A549 (cell line): Measurements from ENCODE around the gene PIKFYVE. TPM values are rescaled to one million over a fixed set of nuclear protein-coding genes. Genes with fewer than 3 reads are reported as not detected.
A peak's percentile ranks its signal among the peaks of the same experiment; 100 is the strongest.

Experiments
- ATAC-seq, 2 experiments: fragments of 200-7000 bp in 1 of 2; fragments of >200 bp in 1 of 2; cut with Nextera tagmentation in 1 of 2; cut with Tn5 transposase in 1 of 2; 3 replicates each; pipeline versions ENCODE4 v1.8.0 to v1.9.1; 2018 to 2020; ENCODE audit warnings: mild to moderate bottlenecking in 1 of 2, moderate library complexity in 1 of 2
- CTCF ChIA-PET: fragments of 300-600 bp; sonication (Branson Sonifier 250); formaldehyde crosslinking; extraction: SDS; loops from one replicate; lab custom pipeline; 2021; ENCODE audit warnings: antibody characterized with exemption, inconsistent platforms; lab: Yijun Ruan, JAX
- POLR2A ChIA-PET: fragments of 350-600 bp; formaldehyde crosslinking; extraction: SDS; loops from one replicate; lab custom pipeline; 2021; ENCODE audit warnings: antibody characterized with exemption, inconsistent platforms; lab: Yijun Ruan, JAX
- DNase-seq, 2 experiments: peaks; one replicate each; pipeline versions ENCODE4 v3.0.0 to v3.0.0-alpha.2; 2011 to 2016; ENCODE audit warnings: low read depth in 1 of 2, low spot score in 1 of 2
- FAIRE-seq: peaks from 2 replicates; lab custom pipeline; 2011; peaks lifted over from hg19 to GRCh38; lab: Jason Lieb, UNC
- H3K27ac ChIP-seq, 2 experiments: fragments of >200 bp; sonication (Bioruptor Twin); formaldehyde crosslinking; 3 replicates each; pipeline ENCODE4 v1.5.1; 2016 to 2017
- H3K4me1 ChIP-seq: fragments of >200 bp; sonication (Bioruptor Twin); formaldehyde crosslinking; 3 replicates; pipeline ENCODE4 v1.6.1; 2016
- H3K4me2 ChIP-seq: fragments of >200 bp; sonication (Bioruptor Twin); formaldehyde crosslinking; 3 replicates; pipeline ENCODE4 v1.6.1; 2016
- H3K4me3 ChIP-seq: fragments of >200 bp; sonication (Bioruptor Twin); formaldehyde crosslinking; 3 replicates; pipeline ENCODE4 v1.5.1; 2016
- H3K9me3 ChIP-seq: fragments of >200 bp; sonication (Bioruptor Twin); formaldehyde crosslinking; 3 replicates; pipeline ENCODE4 v1.6.1; 2016
- BHLHE40 ChIP-seq: IDR thresholded peaks from 2 replicates; pipeline ENCODE4 v1.6.1; 2012; ENCODE audit warnings: low read depth, low read length, inconsistent platforms
- CBX2 ChIP-seq: fragments of 200-600 bp; sonication (generic); IDR thresholded peaks from 2 replicates; pipeline ENCODE4 v1.6.1; 2016; ENCODE audit warnings: low read depth, mild to moderate bottlenecking, borderline replicate concordance
- CBX8 ChIP-seq: fragments of 200-600 bp; sonication (generic); IDR thresholded peaks from 2 replicates; pipeline ENCODE4 v1.6.1; 2016
- CEBPB ChIP-seq, 2 experiments: fragments of >200 bp in 1 of 2; sonication (Bioruptor Twin) in 1 of 2; formaldehyde crosslinking in 1 of 2; IDR thresholded peaks; 2 replicates each; pipeline ENCODE4 v1.6.1; 2012 to 2016
- EHF ChIP-seq: fragments of 250-450 bp; sonication (Bioruptor Pico); IDR thresholded peaks from 2 replicates; pipeline ENCODE4 v1.5.0; 2020; ENCODE audit warnings: mild to moderate bottlenecking
- EP300 ChIP-seq, 2 experiments: fragments of >200 bp; sonication (Bioruptor Twin); formaldehyde crosslinking; IDR thresholded peaks; 2 replicates in 1 of 2; 3 replicates in 1 of 2; pipeline ENCODE4 v1.6.1; 2016 to 2017
- FOSB ChIP-seq: fragments of 250-450 bp; sonication (Bioruptor Pico); IDR thresholded peaks from 2 replicates; pipeline ENCODE4 v1.5.0; 2020; ENCODE audit warnings: mild to moderate bottlenecking, moderate library complexity
- FOSL2 ChIP-seq, 2 experiments: fragments of 450-650 bp in 1 of 2; fragments of >200 bp in 1 of 2; sonication (Bioruptor Twin) in 1 of 2; formaldehyde crosslinking; IDR thresholded peaks; 2 replicates each; pipeline versions ENCODE4 v1.5.0 to v1.6.1; 2016 to 2020; ENCODE audit warnings: mild to moderate bottlenecking in 1 of 2, moderate library complexity in 1 of 2
- GATA3 ChIP-seq: IDR thresholded peaks from 2 replicates; pipeline ENCODE4 v1.6.1; 2012; ENCODE audit warnings: borderline replicate concordance
- HEYL ChIP-seq: fragments of 250-450 bp; sonication (Bioruptor Pico); IDR thresholded peaks from 2 replicates; pipeline ENCODE4 v1.8.0; 2021; ENCODE audit warnings: mild to moderate bottlenecking, moderate library complexity
- HOXB13 ChIP-seq: fragments of 250-450 bp; sonication (Bioruptor Pico); IDR thresholded peaks from 2 replicates; pipeline ENCODE4 v1.5.0; 2020; ENCODE audit warnings: low read depth, mild to moderate bottlenecking, moderate library complexity
- HOXB5 ChIP-seq: fragments of 250-450 bp; sonication (Bioruptor Pico); IDR thresholded peaks from 2 replicates; pipeline ENCODE4 v1.5.0; 2020; ENCODE audit warnings: mild to moderate bottlenecking, moderate library complexity
- JUNB ChIP-seq: fragments of >200 bp; sonication (Bioruptor Twin); formaldehyde crosslinking; IDR thresholded peaks from 2 replicates; pipeline ENCODE4 v1.6.1; 2016
- KDM1A ChIP-seq: fragments of 200-600 bp; sonication (generic); IDR thresholded peaks from 2 replicates; pipeline ENCODE4 v1.6.1; 2016; ENCODE audit warnings: low read depth, mild to moderate bottlenecking
- MAFK ChIP-seq: fragments of 450-650 bp; IDR thresholded peaks from 2 replicates; pipeline ENCODE4 v1.6.1; 2014; ENCODE audit not compliant: partially characterized antibody
- NFE2L2 ChIP-seq: fragments of 150-350 bp; conservative IDR thresholded peaks from 2 replicates; pipeline ENCODE4 v1.6.1; 2014; ENCODE audit warnings: low read length
- NPAS2 ChIP-seq: fragments of 250-450 bp; sonication (Bioruptor Pico); IDR thresholded peaks from 2 replicates; pipeline ENCODE4 v1.8.0; 2022; ENCODE audit warnings: mild to moderate bottlenecking, moderate library complexity, borderline replicate concordance
- NR3C1 ChIP-seq: fragments of >200 bp; sonication (Bioruptor Twin); formaldehyde crosslinking; IDR thresholded peaks from 3 replicates; pipeline ENCODE4 v1.6.1; 2017
- PHF8 ChIP-seq: fragments of 200-600 bp; sonication (generic); IDR thresholded peaks from 2 replicates; pipeline ENCODE4 v1.6.1; 2016; ENCODE audit warnings: low read depth, mild to moderate bottlenecking, antibody characterized with exemption, moderate library complexity, borderline replicate concordance
- RAD21 ChIP-seq, 2 experiments: fragments of >200 bp in 1 of 2; sonication (Bioruptor Twin) in 1 of 2; formaldehyde crosslinking in 1 of 2; IDR thresholded peaks in 1 of 2; conservative IDR thresholded peaks in 1 of 2; 2 replicates in 1 of 2; 3 replicates in 1 of 2; pipeline ENCODE4 v1.6.1; 2012 to 2018; ENCODE audit warnings: inconsistent platforms in 1 of 2
- RCOR1 ChIP-seq: fragments of 150-350 bp; IDR thresholded peaks from 2 replicates; pipeline ENCODE4 v1.6.1; 2014; ENCODE audit warnings: antibody characterized with exemption, low read length, low read depth
- RFX5 ChIP-seq: fragments of 450-650 bp; IDR thresholded peaks from 2 replicates; pipeline ENCODE4 v1.7.1; 2014; ENCODE audit warnings: antibody characterized with exemption, mild to moderate bottlenecking, moderate library complexity
- SMC3 ChIP-seq: fragments of >200 bp; sonication (Bioruptor Twin); formaldehyde crosslinking; IDR thresholded peaks from 3 replicates; pipeline ENCODE4 v1.6.1; 2018; ENCODE audit warnings: inconsistent platforms
- SREBF2 ChIP-seq: fragments of 450-650 bp; IDR thresholded peaks from 2 replicates; pipeline ENCODE4 v1.6.1; 2014; ENCODE audit warnings: mild to moderate bottlenecking, moderate library complexity
- TFCP2L1 ChIP-seq: fragments of 250-450 bp; sonication (Bioruptor Pico); IDR thresholded peaks from 2 replicates; pipeline ENCODE4 v1.5.0; 2021; ENCODE audit warnings: mild to moderate bottlenecking
- ZFP36 ChIP-seq: fragments of 450-650 bp; IDR thresholded peaks from 2 replicates; pipeline ENCODE4 v1.6.1; 2014; ENCODE audit warnings: borderline replicate concordance; ENCODE audit not compliant: partially characterized antibody
- ZSCAN20 ChIP-seq: fragments of 250-450 bp; sonication (Bioruptor Pico); IDR thresholded peaks from 2 replicates; pipeline ENCODE4 v1.8.0; 2022; ENCODE audit warnings: mild to moderate bottlenecking, moderate library complexity
- WGBS: methylation state at CpG from one replicate; pipeline ENCODE4 v1.1.6; 2017; ENCODE audit errors: missing lambda C conversion rate; 5-methylcytosine and 5-hydroxymethylcytosine counted together
- polyA plus RNA-seq, 4 experiments: library from polyadenylated mRNA; depleted of rRNA in 3 of 4; stranded (reverse); fragments of >200 nt; fragmentation: RNase III in 1 of 4; extraction: RNeasy Plus Mini Kit Qiagen cat#74134 plus additional on column Dnase treatment in 1 of 4; gene quantifications; 2 replicates in 3 of 4; 3 replicates in 1 of 4; pipeline ENCODE4 v1.2.3, GENCODE V29; 2011 to 2017
- TF ChIP-seq, protein P1 (sequence below): IDR thresholded peaks from 2 replicates; pipeline ENCODE4 v1.6.1; 2012
- TF ChIP-seq, protein P2 (sequence below): fragments of >200 bp; sonication (Bioruptor Twin); formaldehyde crosslinking; IDR thresholded peaks from 3 replicates; pipeline ENCODE4 v1.5.1; 2016
- TF ChIP-seq, protein P3 (sequence below): fragments of >200 bp; sonication (Bioruptor Twin); formaldehyde crosslinking; IDR thresholded peaks from 3 replicates; pipeline ENCODE4 v1.6.1; 2016
- TF ChIP-seq, protein P4 (sequence below): fragments of 450-650 bp; IDR thresholded peaks from 2 replicates; pipeline ENCODE4 v1.6.1; 2014; ENCODE audit warnings: antibody characterized with exemption

The PIKFYVE gene
- polyA plus RNA-seq, 2 of the 4 experiments (the other 2 are of a cell fraction), result 6.5 to 19.3 TPM

DNA sequence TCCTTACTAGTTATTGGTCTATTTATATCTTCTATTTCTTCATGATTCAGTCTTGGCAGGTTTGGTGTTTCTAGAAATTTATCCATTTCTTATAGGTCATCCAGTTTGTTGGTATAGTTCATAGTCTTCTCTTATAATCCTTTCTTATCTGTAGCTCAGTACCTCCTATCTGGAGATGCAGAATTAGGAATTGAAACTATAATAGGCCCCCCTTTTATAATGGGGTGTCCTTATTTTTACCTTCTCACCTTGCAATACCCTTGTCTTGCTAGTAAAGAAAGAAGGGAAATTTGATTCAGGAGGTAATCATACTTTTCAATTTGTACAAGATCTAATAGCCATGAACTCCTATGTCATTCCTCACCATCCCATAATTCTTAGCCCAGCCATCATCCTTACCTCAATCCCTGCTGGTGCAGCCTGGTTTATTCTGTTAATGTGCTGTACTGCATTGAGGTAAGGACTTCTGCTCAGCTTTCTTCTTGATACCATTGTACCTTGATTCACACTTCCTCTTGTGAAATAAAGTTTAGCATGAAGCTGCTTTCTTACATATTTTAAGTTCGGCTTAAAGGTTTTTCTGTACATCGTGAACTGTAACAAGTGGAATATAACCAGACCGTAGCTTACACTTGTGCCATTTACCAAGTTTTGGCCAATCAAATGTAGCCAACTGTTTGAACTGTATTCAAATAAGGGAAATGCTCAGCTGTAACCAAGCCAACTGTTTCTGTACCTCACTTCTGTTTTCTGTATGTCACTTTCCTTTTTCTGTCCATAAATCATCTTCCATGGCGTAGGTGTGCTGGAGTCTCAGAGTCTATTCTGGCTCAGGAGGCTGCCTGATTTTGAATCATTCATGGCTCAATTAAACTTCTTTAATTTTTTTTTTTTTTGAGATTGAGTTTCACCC, 100.4 kb downstream of the PIKFYVE start:
- no peak for ATAC-seq
- Histone ChIP-seq H3K9me3 (peaks cover 11% of the 10 kb centered on the region; the same call in 2 of the 3 replicates), H3K4me3 (no peak overlapping the region), H3K4me1 (0 out of 3 replicates have a peak, but pooled peaks cover 8% of the 10 kb centered on the region), H3K27ac (no peak overlapping the region), H3K4me2 (no peak overlapping the region)
- WGBS, result 81% methylated on average over 4 of the region's 4 CpGs
- DNase-seq, result no peak
- ChIA-PET POLR2A (no interaction called here), CTCF (interaction anchor here (1.0 to 1.3 kb wide), 2 partner anchors 11 to 26 kb away, joined by 3 to 4 read pairs; no protein-coding TSS in a partner anchor)
- TF ChIP-seq, protein P1, sequence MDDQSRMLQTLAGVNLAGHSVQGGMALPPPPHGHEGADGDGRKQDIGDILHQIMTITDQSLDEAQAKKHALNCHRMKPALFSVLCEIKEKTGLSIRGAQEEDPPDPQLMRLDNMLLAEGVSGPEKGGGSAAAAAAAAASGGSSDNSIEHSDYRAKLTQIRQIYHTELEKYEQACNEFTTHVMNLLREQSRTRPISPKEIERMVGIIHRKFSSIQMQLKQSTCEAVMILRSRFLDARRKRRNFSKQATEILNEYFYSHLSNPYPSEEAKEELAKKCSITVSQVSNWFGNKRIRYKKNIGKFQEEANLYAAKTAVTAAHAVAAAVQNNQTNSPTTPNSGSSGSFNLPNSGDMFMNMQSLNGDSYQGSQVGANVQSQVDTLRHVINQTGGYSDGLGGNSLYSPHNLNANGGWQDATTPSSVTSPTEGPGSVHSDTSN, result no peak
- no peak for TF ChIP-seq HOXB5 (CRISPR knock-in tag)
- no peak for TF ChIP-seq NFE2L2
- TF ChIP-seq HEYL (CRISPR knock-in tag), result no peak
- no peak for TF ChIP-seq CBX2
- TF ChIP-seq SREBF2, result no peak
- TF ChIP-seq NR3C1, result no peak
- TF ChIP-seq FOSB (CRISPR knock-in tag), result no peak
- TF ChIP-seq KDM1A, result no peak
- no peak for TF ChIP-seq JUNB
- TF ChIP-seq, protein P2, sequence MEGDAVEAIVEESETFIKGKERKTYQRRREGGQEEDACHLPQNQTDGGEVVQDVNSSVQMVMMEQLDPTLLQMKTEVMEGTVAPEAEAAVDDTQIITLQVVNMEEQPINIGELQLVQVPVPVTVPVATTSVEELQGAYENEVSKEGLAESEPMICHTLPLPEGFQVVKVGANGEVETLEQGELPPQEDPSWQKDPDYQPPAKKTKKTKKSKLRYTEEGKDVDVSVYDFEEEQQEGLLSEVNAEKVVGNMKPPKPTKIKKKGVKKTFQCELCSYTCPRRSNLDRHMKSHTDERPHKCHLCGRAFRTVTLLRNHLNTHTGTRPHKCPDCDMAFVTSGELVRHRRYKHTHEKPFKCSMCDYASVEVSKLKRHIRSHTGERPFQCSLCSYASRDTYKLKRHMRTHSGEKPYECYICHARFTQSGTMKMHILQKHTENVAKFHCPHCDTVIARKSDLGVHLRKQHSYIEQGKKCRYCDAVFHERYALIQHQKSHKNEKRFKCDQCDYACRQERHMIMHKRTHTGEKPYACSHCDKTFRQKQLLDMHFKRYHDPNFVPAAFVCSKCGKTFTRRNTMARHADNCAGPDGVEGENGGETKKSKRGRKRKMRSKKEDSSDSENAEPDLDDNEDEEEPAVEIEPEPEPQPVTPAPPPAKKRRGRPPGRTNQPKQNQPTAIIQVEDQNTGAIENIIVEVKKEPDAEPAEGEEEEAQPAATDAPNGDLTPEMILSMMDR, result no peak
- TF ChIP-seq, protein P3, sequence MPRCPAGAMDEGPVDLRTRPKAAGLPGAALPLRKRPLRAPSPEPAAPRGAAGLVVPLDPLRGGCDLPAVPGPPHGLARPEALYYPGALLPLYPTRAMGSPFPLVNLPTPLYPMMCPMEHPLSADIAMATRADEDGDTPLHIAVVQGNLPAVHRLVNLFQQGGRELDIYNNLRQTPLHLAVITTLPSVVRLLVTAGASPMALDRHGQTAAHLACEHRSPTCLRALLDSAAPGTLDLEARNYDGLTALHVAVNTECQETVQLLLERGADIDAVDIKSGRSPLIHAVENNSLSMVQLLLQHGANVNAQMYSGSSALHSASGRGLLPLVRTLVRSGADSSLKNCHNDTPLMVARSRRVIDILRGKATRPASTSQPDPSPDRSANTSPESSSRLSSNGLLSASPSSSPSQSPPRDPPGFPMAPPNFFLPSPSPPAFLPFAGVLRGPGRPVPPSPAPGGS, result no peak
- TF ChIP-seq TFCP2L1 (CRISPR knock-in tag), result no peak
- TF ChIP-seq ZSCAN20, result no peak
- no peak for TF ChIP-seq CBX8
- TF ChIP-seq NPAS2 (CRISPR knock-in tag), result no peak
- TF ChIP-seq GATA3, result no peak
- no peak for TF ChIP-seq ZFP36
- no peak for FAIRE-seq

DNA sequence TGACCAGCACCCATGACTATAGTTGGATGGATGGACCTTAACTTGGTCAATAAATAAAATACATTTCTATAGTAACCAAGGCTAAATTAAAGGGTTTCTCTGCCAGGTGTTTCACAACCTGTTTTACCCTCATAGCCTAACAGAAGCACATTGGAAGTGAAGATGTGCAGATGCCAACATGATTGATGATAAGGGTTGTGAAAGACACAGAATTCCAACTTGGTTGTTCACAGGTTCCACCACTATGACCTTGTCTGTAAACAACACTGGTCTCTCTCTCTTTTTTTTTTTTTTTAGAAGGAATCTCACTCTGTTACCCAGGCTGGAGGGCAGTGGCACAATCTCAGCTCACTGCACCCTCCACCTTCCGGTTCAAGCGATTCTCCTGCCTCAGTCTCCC, 103.0 kb downstream of the PIKFYVE start:
- H3K27ac ChIP-seq, result no peak overlapping the region
- H3K4me3 ChIP-seq, result no peak overlapping the region
- FAIRE-seq (no peak), ATAC-seq (peak; percentile 56 to 58; a peak in 3 of 6 replicates), DNase-seq (peak in 1 of 2 experiments; percentile 47)
- CTCF ChIA-PET, result no interaction called here
- 0 out of 3 replicates have a peak, but pooled peaks cover 3% of the 10 kb centered on the region for H3K4me1 ChIP-seq
- WGBS, result 86% methylated on average over 2 of the region's 2 CpGs
- POLR2A ChIA-PET, result no interaction called here
- no peak overlapping the region for H3K4me2 ChIP-seq
- H3K9me3 ChIP-seq, result peaks cover 11% of the 10 kb centered on the region; the same call in 2 of the 3 replicates
- TF ChIP-seq HOXB5 (CRISPR knock-in tag), result peak; percentile 68; the same call in 1 of the 2 replicates
- no peak for TF ChIP-seq HOXB13 (CRISPR knock-in tag)
- TF ChIP-seq BHLHE40, result no peak
- TF ChIP-seq, protein P2, result no peak
- TF ChIP-seq RCOR1, result no peak
- no peak for TF ChIP-seq PHF8
- no peak for TF ChIP-seq MAFK
- TF ChIP-seq, protein P4, sequence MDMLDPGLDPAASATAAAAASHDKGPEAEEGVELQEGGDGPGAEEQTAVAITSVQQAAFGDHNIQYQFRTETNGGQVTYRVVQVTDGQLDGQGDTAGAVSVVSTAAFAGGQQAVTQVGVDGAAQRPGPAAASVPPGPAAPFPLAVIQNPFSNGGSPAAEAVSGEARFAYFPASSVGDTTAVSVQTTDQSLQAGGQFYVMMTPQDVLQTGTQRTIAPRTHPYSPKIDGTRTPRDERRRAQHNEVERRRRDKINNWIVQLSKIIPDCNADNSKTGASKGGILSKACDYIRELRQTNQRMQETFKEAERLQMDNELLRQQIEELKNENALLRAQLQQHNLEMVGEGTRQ, result no peak
- TF ChIP-seq CEBPB (IDR thresholded peaks at IDR 0.05), result peak; percentile 14 to 59; a peak in 1 of 4 replicates
- TF ChIP-seq FOSL2 (IDR thresholded peaks at IDR 0.05), result no peak
- peak; percentile 18; the same call in 1 of the 2 replicates for TF ChIP-seq FOSL2 (CRISPR knock-in tag; IDR thresholded peaks at IDR 0.05)
- TF ChIP-seq RAD21 (conservative IDR thresholded peaks at IDR 0.05 in 1 of 2, IDR thresholded peaks at IDR 0.05 in 1 of 2), result no peak
- TF ChIP-seq SREBF2, result no peak
- TF ChIP-seq CBX8, result no peak
- no peak for TF ChIP-seq SMC3
- TF ChIP-seq RFX5, result no peak
- TF ChIP-seq EHF, result no peak
- TF ChIP-seq HEYL (CRISPR knock-in tag), result no peak
- no peak for TF ChIP-seq EP300 (IDR thresholded peaks at IDR 0.05)
